ENCODE data around the gene COL19A1. TPM values are rescaled to one million over a fixed set of nuclear protein-coding genes. Genes with fewer than 3 reads are reported as not detected.

COL19A1 gene
- total RNA-seq, 1 experiment from 2014 or later, result not detected

- BruUV-seq (replicated peaks), result no TSS peak
- intact Hi-C loops (cut with micrococcal nuclease; ENCODE audit: unreplicated experiment) (no loop called here), in situ Hi-C loops (cut with HindIII; ENCODE audit: low pct_unique_long_range_greater_than_20kb, low sequenced_read_pairs) (no loop called here)
- no peaks in the 10 kb centered on the region for H3K9me3 ChIP-seq (ENCODE audit: control insufficient read depth, insufficient read depth, low read depth, low read length)
- no peak for ATAC-seq
- TF ChIP-seq REST (IDR thresholded peaks at IDR 0.05; ENCODE audit: insufficient read depth in 1 of 2, low read depth in 2 of 2, low read length in 1 of 2), result no peak
- no peak for TF ChIP-seq POLR2AphosphoS5 (IDR thresholded peaks at IDR 0.05; ENCODE audit: low read depth, low read length)
- TF ChIP-seq SIN3A (IDR thresholded peaks at IDR 0.05; ENCODE audit: borderline replicate concordance, insufficient read depth, low read depth, low read length), result no peak
- TF ChIP-seq CTCF (IDR thresholded peaks at IDR 0.05), result no peak
- TF ChIP-seq TCF7L2 (IDR thresholded peaks at IDR 0.05; ENCODE audit: low read depth, low read length), result no peak
- no peaks in the 10 kb centered on the region for H3K4me1 ChIP-seq (ENCODE audit: control insufficient read depth, insufficient read depth, low read length)
- CTCF ChIA-PET, result no interaction called here
- no peaks in the 10 kb centered on the region for H3K27me3 ChIP-seq (ENCODE audit: control insufficient read depth, insufficient read depth, low read length)
- no peak for DNase-seq (ENCODE audit: low read depth, low spot score)
- POLR2A ChIA-PET, result no interaction called here
- no peak overlapping the region for H3K4me3 ChIP-seq (ENCODE audit: low read depth in 2 of 2, low read length in 2 of 2)
- no peak overlapping the region for H3K27ac ChIP-seq (ENCODE audit: low read length)
- H3K36me3 ChIP-seq (ENCODE audit: control insufficient read depth, insufficient read depth, low read length), result no peaks in the 10 kb centered on the region
Measured at GRCh38 chr6:70186461-70186860, 320.1 kb downstream of the COL19A1 start.

- H3K4me3 ChIP-seq (ENCODE audit: low read depth in 2 of 2, low read length in 2 of 2), result no peak overlapping the region
- DNase-seq (ENCODE audit: low read depth, low spot score) (no peak), ATAC-seq (no peak)
- H3K27ac ChIP-seq (ENCODE audit: low read length), result no peak overlapping the region
- TF ChIP-seq SIN3A (IDR thresholded peaks at IDR 0.05; ENCODE audit: borderline replicate concordance, insufficient read depth, low read depth, low read length) (no peak), TCF7L2 (IDR thresholded peaks at IDR 0.05; ENCODE audit: low read depth, low read length) (no peak), REST (IDR thresholded peaks at IDR 0.05; ENCODE audit: insufficient read depth in 1 of 2, low read depth in 2 of 2, low read length in 1 of 2) (no peak), POLR2AphosphoS5 (IDR thresholded peaks at IDR 0.05; ENCODE audit: low read depth, low read length) (no peak), CTCF (IDR thresholded peaks at IDR 0.05) (no peak)
- POLR2A ChIA-PET, result no interaction called here
- intact Hi-C loops (cut with micrococcal nuclease; ENCODE audit: unreplicated experiment), result no loop called here
- H3K4me1 ChIP-seq (ENCODE audit: control insufficient read depth, insufficient read depth, low read length), result no peaks in the 10 kb centered on the region
- no peaks in the 10 kb centered on the region for H3K9me3 ChIP-seq (ENCODE audit: control insufficient read depth, insufficient read depth, low read depth, low read length)
- BruUV-seq (replicated peaks), result no TSS peak
- H3K36me3 ChIP-seq (ENCODE audit: control insufficient read depth, insufficient read depth, low read length), result no peaks in the 10 kb centered on the region
- in situ Hi-C loops (cut with HindIII; ENCODE audit: low pct_unique_long_range_greater_than_20kb, low sequenced_read_pairs), result no loop called here
- H3K27me3 ChIP-seq (ENCODE audit: control insufficient read depth, insufficient read depth, low read length), result peaks cover 6% of the 10 kb centered on the region; the same call in 1 of the 2 replicates
- CTCF ChIA-PET, result no interaction called here
Measured at GRCh38 chr6:70188202-70188601, 321.8 kb downstream of the COL19A1 start.
